ENCODE data around the gene LPCAT1.
"Not testable (repeated sequence)": the region's sequence is repeated elsewhere in the genome, so short reads cannot be mapped to it uniquely, and the experiment has no call there.

Gene LPCAT1

GRCh38 chr5:1540166-1540565, 16.4 kb upstream of the LPCAT1 start:
- peak; percentile 34 to 35 for DNase-seq

GRCh38 chr5:1539393-1540161, 15.8 kb upstream of the LPCAT1 start:
- not testable (repeated sequence) for DNase-seq

DNA sequence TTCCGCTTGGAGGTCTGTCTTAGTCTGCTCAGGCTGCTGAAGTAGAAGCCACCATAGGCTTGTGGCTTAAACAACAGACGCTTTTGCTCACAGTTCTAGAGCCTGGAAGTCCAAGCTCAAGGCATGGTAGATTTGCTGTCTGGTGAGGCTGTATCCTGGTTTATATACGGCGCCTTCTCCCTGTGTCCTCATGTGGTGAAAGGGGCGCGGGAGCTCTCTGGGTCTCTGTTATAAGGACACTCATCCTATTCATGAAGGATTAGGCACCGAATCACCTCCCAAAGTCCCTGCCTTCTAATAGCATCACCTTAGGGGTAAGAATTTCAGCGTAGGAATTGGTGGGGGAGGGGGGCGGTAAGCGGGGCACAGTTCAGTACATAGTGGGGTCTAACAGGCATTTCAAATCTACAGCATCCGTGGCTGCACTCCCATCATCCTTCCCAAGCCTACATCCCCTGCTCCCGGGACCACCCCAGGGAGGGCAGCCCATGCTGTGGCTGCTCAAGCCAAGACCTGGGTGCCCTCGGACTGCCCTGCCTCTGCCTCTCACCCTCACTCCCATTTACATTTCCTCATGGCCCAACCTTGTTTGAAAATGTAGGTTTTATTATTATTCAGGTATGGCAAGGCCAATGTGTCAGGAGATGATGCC, 15.1 kb upstream of the LPCAT1 start:
- DNase-seq: no peak

GRCh38 chr5:1538276-1538675, 14.5 kb upstream of the LPCAT1 start:
- no peak for DNase-seq

- DNase-seq: no peak
Observed at GRCh38 chr5:1537603-1538154, 13.9 kb upstream of the LPCAT1 start.

DNA sequence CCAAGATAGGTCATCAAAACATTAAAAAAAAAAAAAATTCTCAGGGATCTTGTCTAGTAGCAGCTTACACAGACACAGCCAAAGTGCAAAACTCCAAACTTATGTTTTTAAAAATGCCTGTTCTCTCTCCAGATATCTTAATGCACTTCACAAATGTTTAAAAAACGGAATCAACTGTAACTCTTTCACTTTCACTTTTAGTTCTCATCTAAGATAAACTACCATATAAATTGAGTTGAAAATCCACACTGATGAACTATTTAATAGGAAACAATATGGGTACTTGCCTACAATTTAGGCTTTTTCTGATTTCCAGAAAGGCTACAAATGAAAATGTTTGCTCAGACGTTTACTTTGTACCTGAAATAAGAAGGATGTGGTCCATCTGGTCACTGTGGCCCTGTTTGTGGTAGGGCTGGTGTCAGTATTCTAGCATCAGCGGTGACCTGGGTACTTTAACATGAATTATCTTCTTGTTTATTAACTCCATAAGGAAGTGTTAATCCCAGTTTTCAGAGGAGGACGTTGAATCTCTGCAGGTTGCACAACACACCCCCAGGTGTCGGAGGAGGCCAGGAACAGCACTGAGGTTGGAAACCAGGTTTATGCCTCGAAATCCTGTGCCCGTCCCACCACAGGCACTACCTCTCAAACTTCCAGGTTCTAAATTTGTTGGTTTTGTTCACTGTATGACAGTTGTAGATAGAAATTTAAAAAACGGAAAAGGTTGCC, 13.3 kb upstream of the LPCAT1 start:
- DNase-seq: peak in 1 of 2 donors; percentile 43

- peak; percentile 83 to 84 for DNase-seq
Observed at GRCh38 chr5:1536322-1536845, 12.6 kb upstream of the LPCAT1 start.

GRCh38 chr5:1535646-1536045, 11.9 kb upstream of the LPCAT1 start:
- DNase-seq: peak in 1 of 2 donors; percentile 41

- DNase-seq: no peak
Observed at GRCh38 chr5:1532384-1532783, 8.6 kb upstream of the LPCAT1 start.

DNA sequence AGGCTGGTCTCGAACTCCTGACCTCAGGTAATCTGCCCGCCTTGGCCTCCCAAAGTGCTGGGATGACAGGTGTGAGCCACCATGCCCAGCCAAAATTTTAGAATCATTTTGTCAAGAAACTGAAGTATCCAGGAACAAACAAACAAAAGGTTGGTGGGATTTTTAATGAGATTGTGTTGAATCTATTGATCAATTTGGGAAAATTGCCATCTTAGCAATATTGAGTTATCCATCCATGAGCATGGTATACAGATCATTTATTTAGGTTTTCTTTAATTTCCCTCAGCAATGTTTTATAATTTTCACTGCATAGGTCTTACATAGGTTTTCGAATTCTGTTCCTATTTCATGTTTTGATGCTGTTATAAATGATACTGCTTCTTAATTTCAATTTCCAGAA, 5.7 kb upstream of the LPCAT1 start:
- DNase-seq: no peak

DNA sequence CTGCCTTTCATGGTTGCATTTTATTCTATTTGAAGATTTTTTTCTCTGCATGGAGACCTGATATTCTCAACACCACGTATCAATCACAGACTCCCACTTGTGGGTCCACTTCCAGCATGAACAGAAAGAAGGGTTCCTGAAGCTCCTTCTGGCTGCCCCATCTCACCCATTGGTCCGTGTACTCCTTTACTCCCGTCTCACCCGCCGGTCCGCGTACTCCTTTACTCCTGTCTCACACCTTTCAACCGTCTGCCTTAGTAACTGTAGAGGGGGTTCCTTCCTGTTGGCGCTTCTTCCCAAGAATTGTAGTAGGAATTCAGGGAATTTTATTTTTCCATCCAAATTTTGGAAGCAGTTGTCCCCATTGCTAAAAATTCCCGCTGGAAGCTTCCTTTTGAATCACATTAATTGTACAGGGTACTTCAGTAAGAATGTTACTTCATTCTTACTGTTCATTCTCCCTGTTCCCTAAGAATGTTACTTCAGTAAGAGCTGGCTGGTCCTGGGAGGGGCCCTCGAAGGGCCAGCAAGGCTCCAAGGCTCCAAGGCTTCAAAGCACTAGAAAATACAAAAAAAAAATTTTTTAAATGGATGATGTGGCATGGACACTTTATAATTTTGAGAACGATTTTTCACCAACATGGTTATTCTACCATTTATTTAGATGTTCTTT, 3.9 kb upstream of the LPCAT1 start:
- no peak for DNase-seq

DNA sequence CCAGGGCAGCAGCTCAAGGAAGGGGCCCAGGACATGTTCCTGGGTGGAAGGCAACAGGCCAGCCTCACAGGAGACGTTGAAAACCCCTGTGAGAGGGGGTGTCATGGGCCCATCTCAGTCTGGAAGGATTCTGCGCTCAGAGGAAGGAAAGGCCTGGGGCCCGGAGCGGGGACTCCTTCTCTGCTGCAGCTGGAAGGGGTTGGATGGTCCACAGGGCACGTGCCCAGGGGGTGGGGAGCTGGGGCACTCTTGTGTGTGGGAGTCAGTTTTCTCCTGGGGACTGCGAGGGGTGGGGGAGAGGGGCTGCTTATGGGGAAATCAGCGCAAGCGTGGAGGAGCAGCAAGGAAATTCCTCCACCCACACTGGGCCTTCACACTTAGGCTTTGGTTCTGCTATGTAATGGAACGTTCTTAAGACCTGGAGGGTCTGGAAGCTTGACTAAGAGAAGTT, 2.9 kb upstream of the LPCAT1 start:
- peak in 1 of 2 donors; percentile 9 for DNase-seq

DNA sequence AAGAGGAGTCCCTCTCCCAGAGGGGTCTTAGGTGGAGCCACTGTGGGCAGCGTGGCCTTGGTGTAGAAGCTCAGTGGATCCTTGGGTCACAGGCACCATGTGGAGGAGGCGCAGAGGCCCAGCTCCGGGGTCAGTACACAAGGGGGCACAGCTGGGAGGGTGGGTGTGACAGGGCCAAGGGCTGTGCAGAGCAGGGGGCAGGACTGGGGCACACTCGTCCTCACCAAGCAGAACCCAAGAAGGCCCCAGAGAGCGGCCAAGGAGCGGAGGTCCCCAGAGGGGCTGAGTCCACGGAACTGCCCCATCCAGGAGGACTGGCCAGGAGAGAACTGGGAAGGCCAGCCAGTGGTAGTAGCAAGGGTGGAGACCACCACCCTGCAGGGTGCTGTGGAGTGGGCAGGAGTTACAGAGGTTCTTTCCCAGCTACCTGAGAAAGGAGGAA, 2.5 kb upstream of the LPCAT1 start:
- peak in 1 of 2 donors; percentile 9 for DNase-seq

- peak in 1 of 2 donors; percentile 11 for DNase-seq
Observed at GRCh38 chr5:1525624-1526189, 1.9 kb upstream of the LPCAT1 start.

GRCh38 chr5:1524799-1525623, 1.3 kb upstream of the LPCAT1 start:
- DNase-seq: peak in 1 of 2 donors; percentile 7

GRCh38 chr5:1524481-1524798, 680 bp upstream of the LPCAT1 start:
- DNase-seq: no peak

DNA sequence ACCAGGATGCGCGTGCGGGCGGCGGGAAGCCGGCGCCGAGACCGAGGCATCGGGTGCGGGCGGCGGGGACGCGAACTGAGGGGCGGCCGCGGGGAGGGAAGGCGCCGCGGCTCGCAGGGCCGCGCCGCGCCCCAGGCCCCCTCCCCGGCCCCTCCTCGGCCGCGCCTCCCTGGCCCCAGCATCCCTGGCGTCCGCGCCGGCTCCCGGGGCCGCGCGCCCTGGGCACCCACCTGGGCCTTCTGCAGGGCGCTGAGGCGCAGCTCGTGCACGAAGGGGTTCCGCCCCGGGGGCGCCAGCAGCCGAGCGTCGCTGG, 324 bp downstream of the LPCAT1 start:
- DNase-seq: no peak

DNA sequence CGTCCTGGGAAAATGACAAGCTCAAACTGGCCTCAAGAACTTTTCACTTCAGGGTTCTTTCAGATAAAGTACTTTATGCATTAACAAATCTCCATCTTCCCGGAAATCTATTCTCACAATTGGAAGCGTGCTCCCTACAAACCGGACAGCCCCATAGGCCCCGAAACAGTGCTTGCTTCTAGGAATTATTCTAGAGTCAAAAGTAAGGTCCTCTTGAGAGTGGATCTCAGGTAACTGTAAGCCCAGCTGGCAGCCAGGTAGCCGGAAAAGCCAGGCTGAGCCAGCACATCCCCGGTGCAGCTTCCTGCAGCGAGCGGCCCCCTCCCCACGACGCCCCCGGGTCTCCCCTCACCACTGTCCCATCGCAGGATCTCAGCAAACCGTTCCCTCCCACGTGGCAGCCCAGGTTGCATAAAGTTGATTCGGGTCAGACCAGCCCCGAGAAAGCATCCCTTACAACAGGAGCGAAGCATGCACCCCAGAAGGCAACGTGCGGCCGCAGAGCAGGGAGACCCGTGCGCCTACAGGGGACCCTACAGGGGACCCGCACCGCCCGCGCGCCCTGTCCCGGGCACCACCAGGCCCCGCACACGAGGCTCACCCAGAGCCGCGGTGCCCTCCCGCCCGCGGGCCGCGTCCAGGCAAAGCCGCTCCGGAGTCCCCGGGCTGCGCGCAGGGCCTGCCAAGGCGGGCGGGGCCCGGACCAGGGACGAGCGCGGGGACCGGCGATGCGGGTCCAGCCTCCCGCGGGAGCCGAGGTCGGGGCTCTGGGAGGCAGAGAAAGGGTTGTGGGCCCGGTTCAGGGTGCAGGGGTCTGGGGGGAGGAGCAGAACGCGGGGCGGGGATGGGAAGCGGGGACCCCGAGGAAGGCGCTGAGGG, 920 bp downstream of the LPCAT1 start:
- peak in 1 of 2 donors; percentile 11 for DNase-seq

GRCh38 chr5:1521671-1522600, 1.8 kb downstream of the LPCAT1 start:
- DNase-seq: peak in 1 of 2 donors; percentile 7
